AG04450 (cell line): Measurements from ENCODE around the gene CHMP4B. TPM values are rescaled to one million over a fixed set of nuclear protein-coding genes. Genes with fewer than 3 reads are reported as not detected.

Source experiments
- CTCF ChIA-PET: fragments of 300-600, 350-600 bp; formaldehyde crosslinking; extraction: SDS; loops from one replicate; lab custom pipeline; 2022; ENCODE audit warnings: antibody characterized with exemption, inconsistent platforms; lab: Charles Lee
- POLR2A ChIA-PET: fragments of 350-600 bp; formaldehyde crosslinking; extraction: SDS; loops from one replicate; lab custom pipeline; 2021; ENCODE audit warnings: antibody characterized with exemption, inconsistent platforms; lab: Yijun Ruan, JAX
- DNase-seq: peaks from one replicate; pipeline ENCODE4 v3.0.0-alpha.2; 2011; ENCODE audit warnings: low read depth, low spot score
- H3K27ac ChIP-seq: one replicate; pipeline ENCODE4 v1.5.1; 2012; ENCODE audit warnings: low read depth, low read length, control low read depth
- H3K27me3 ChIP-seq: one replicate; pipeline ENCODE4 v1.6.0; 2012; ENCODE audit warnings: low read length; ENCODE audit not compliant: control insufficient read depth, insufficient read depth
- H3K4me3 ChIP-seq: 2 replicates; pipeline ENCODE4 v1.5.1; 2011; ENCODE audit warnings: mild to moderate bottlenecking, low read depth, low read length, control low read depth
- H3K9me3 ChIP-seq: 2 replicates; pipeline ENCODE4 v1.5.1; 2012; ENCODE audit warnings: low read length; ENCODE audit not compliant: control insufficient read depth, insufficient read depth
- polyA plus RNA-seq: library from polyadenylated mRNA; depleted of rRNA; stranded (reverse); fragments of >200 nt; gene quantifications from 2 replicates; pipeline ENCODE4 v1.2.3, GENCODE V29; 2011
- TF ChIP-seq, protein P1 (sequence below): IDR thresholded peaks from 2 replicates; pipeline ENCODE4 v1.5.1; 2011; ENCODE audit warnings: low read depth, low read length, control low read depth, inconsistent platforms

Gene CHMP4B
- polyA plus RNA-seq, 1 experiment = 97.4 TPM

DNA sequence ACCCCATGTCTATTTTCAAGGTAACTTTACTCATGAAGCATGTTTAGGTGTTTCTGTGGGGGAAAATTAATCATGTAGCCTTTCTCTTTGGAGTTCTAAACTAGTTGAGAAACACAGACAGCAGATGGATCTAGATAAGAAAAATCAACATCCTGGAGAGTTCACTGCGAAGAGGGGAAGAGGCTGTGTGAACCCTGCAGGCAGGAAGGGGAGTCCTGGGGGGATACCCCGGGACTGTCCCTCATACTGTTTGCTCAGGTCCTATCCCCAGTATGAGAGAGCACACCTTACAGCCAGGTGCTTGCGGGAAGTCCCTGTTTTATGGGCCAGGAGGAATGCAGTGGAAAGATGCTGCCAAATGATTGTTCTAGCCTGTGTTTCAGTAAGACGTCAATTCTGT lies 32.7 kb downstream of the CHMP4B start:
- Histone ChIP-seq H3K27me3 (no peaks in the 10 kb centered on the region), H3K9me3 (no peaks in the 10 kb centered on the region), H3K27ac (no peak overlapping the region), H3K4me3 (no peak overlapping the region)
- no peak for DNase-seq
- ChIA-PET POLR2A (no interaction called here), CTCF (interaction anchor here (0.6 kb wide), 1 partner anchor 331 kb away, joined by 5 read pairs; no protein-coding TSS in a partner anchor)
- TF ChIP-seq, protein P1, sequence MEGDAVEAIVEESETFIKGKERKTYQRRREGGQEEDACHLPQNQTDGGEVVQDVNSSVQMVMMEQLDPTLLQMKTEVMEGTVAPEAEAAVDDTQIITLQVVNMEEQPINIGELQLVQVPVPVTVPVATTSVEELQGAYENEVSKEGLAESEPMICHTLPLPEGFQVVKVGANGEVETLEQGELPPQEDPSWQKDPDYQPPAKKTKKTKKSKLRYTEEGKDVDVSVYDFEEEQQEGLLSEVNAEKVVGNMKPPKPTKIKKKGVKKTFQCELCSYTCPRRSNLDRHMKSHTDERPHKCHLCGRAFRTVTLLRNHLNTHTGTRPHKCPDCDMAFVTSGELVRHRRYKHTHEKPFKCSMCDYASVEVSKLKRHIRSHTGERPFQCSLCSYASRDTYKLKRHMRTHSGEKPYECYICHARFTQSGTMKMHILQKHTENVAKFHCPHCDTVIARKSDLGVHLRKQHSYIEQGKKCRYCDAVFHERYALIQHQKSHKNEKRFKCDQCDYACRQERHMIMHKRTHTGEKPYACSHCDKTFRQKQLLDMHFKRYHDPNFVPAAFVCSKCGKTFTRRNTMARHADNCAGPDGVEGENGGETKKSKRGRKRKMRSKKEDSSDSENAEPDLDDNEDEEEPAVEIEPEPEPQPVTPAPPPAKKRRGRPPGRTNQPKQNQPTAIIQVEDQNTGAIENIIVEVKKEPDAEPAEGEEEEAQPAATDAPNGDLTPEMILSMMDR = no peak

DNA sequence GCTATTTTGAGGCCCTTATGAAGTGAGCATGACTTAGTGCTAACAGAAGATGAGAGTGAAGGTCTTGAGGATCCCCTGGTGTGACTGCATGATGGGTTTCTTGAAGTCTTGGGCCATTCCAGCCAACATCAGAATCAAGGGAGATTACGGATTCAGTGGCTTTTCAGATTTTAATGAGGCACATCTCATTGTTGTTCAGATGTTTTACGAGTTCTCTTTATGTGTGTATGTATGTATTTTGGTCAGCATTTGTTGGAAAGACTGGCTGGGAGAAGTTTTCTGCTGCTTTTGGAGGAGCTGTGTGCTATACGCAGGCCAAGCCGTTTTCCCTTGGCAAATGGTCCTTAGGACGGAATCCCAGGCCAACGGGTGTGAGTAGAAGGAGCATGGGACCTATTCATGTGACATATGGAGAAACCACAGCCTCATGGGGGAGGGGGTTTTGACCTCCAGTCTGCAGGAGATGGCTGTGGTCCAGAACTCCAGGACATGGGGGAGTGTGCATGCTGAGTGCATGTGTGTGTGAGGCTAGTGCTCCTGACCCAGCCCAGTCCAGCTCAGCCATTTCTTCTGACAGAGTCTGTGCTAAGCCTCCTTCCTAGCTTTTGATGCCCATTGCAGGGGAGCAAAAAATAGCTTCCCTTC lies 35.3 kb downstream of the CHMP4B start:
- no peak for DNase-seq
- CTCF ChIA-PET = interaction anchor here (0.6 to 1.2 kb wide), 3 partner anchors 15 to 223 kb away, joined by 3 to 5 read pairs (median 3); no protein-coding TSS in a partner anchor
- Histone ChIP-seq H3K9me3 (no peaks in the 10 kb centered on the region), H3K27me3 (no peaks in the 10 kb centered on the region), H3K4me3 (no peak overlapping the region), H3K27ac (no peak overlapping the region)
- POLR2A ChIA-PET = interaction anchor here (1.1 kb wide), 1 partner anchor 266 kb away, joined by 3 read pairs; the partner anchor contains the start of gene EIF2S2
- TF ChIP-seq, protein P1 = no peak

DNA sequence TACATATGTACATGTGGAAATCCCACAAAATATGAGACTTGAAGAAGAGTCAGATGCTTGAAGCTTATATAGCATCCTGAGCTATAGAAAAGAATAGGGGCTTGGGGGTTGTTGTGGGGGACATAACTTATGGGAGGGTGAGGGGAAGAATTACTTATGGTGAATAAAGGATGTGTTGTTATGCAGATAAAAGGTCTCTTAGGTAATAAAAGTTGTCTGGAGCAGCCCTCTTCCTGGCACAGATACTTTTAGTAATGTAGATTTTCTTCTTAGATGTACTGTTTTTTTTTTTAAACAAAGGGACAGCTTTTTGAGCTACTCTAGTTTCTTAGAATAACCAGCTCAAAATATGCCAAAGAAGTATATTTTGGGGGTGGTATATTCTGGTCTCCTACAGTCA lies 35.9 kb downstream of the CHMP4B start:
- TF ChIP-seq, protein P1 = no peak
- H3K9me3 ChIP-seq = no peaks in the 10 kb centered on the region
- no peak for DNase-seq
- ChIA-PET CTCF (interaction anchor here (0.6 to 1.2 kb wide), 3 partner anchors 16 to 222 kb away, joined by 3 to 5 read pairs (median 3); no protein-coding TSS in a partner anchor), POLR2A (no interaction called here)
- no peaks in the 10 kb centered on the region for H3K27me3 ChIP-seq
- no peak overlapping the region for H3K27ac ChIP-seq
- no peak overlapping the region for H3K4me3 ChIP-seq

DNA sequence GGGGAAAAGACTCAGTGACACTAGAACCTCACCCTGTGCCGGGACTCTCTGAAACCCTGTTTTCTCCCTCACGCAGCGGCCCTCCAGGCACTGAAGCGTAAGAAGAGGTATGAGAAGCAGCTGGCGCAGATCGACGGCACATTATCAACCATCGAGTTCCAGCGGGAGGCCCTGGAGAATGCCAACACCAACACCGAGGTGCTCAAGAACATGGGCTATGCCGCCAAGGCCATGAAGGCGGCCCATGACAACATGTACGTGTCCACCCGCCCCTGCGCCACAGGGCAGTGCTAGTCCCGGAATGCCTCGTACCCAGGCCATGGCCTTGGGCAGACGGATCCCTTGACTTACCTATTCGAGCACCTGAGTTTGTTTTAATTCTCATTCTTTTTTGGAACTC lies 37.2 kb downstream of the CHMP4B start:
- TF ChIP-seq, protein P1 = no peak
- ChIA-PET POLR2A (no interaction called here), CTCF (no interaction called here)
- DNase-seq = no peak
- no peaks in the 10 kb centered on the region for H3K27me3 ChIP-seq
- no peak overlapping the region for H3K4me3 ChIP-seq
- no peak overlapping the region for H3K27ac ChIP-seq
- no peaks in the 10 kb centered on the region for H3K9me3 ChIP-seq

DNA sequence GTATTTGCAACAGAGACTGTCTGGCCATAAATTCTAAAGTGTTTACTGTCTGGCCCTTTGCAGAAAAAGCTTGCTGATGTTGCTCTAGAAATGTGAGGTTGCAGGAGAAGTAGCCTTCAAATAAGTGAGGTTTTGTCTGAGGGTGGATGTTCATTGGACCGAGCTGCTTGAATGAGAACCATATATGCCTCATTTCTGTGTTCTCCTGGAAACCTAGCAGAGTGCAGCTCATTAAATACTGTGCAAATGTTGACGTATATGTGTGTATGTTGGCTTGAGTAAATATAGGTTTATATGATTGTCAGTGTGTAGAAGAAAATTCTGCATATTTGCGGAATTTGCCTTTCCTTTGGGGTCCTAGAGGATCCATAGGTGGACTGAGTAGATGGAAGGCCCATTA lies 39.0 kb downstream of the CHMP4B start:
- ChIA-PET POLR2A (no interaction called here), CTCF (interaction anchor here (0.6 to 0.9 kb wide), 2 partner anchors 11 to 175 kb away, joined by 3 to 4 read pairs; no protein-coding TSS in a partner anchor)
- no peaks in the 10 kb centered on the region for H3K9me3 ChIP-seq
- no peaks in the 10 kb centered on the region for H3K27me3 ChIP-seq
- H3K27ac ChIP-seq = no peak overlapping the region
- H3K4me3 ChIP-seq = no peak overlapping the region
- TF ChIP-seq, protein P1 = no peak
- no peak for DNase-seq
